Heart left ventricle (tissue), 16 donors: ENCODE measurements around the gene TF. TPM values are rescaled to one million over a fixed set of nuclear protein-coding genes. Genes with fewer than 3 reads are reported as not detected.

Experiments used
- ATAC-seq, 4 donors: fragments of 200-7000 bp; cut with Tn5 transposase; one replicate each; pipeline ENCODE4 v1.9.1; 2020 to 2022; ENCODE audit warnings: moderate library complexity in 4 of 4, mild to moderate bottlenecking in 3 of 4, moderate number of reproducible peaks in 1 of 4
- DNase-seq, 5 donors: peaks; one replicate each; pipeline ENCODE4 v3.0.0-alpha.2; 2020
- H3K27ac ChIP-seq, 12 donors: fragments of 200-600 bp; sonication (generic) in 4 of 12; one replicate each; pipeline versions ENCODE4 v1.5.0 to v1.8.0; 2016 to 2022; ENCODE audit warnings: mild to moderate bottlenecking in 2 of 12
- H3K27me3 ChIP-seq, 9 donors: fragments of 200-600 bp; sonication (generic) in 2 of 9; one replicate each; pipeline versions ENCODE4 v1.5.1 to v1.8.0; 2016 to 2022; ENCODE audit warnings: mild to moderate bottlenecking in 3 of 9
- H3K36me3 ChIP-seq, 9 donors: fragments of 200-600 bp; sonication (generic) in 2 of 9; one replicate each; pipeline versions ENCODE4 v1.5.0 to v1.8.0; 2018 to 2022; ENCODE audit warnings: mild to moderate bottlenecking in 2 of 9
- H3K4me1 ChIP-seq, 12 donors: fragments of 200-600 bp; sonication (generic) in 4 of 12; one replicate each; pipeline versions ENCODE4 v1.5.0 to v1.8.0; 2016 to 2022; ENCODE audit warnings: mild to moderate bottlenecking in 3 of 12
- H3K4me3 ChIP-seq, 12 donors: fragments of 200-600 bp; sonication (generic) in 4 of 12; one replicate each; pipeline versions ENCODE4 v1.5.0 to v1.8.0; 2017 to 2022; ENCODE audit warnings: mild to moderate bottlenecking in 9 of 12, moderate library complexity in 4 of 12
- H3K9me3 ChIP-seq, 12 donors: fragments of 200-600 bp; sonication (generic) in 4 of 12; one replicate each; pipeline versions ENCODE4 v1.5.0 to v1.8.0; 2016 to 2022; ENCODE audit warnings: mild to moderate bottlenecking in 1 of 12
- POLR2A ChIP-seq, 2 donors: fragments of 450-650 bp; IDR thresholded peaks; one replicate each; pipeline ENCODE4 v1.6.1; 2017; ENCODE audit warnings: antibody characterized with exemption in 2 of 2, mild to moderate bottlenecking in 2 of 2, moderate library complexity in 2 of 2
- WGBS, 4 donors: extraction: QIAGEN DNeasy Blood & Tissue Kit in 2 of 4; methylation state at CpG; one replicate each; pipeline versions ENCODE4 v1.1.5 to v1.1.7; 2013 to 2018; 5-methylcytosine and 5-hydroxymethylcytosine counted together
- intact Hi-C, 10 donors: fragments of 100-400 bp; cut with DNase I; formaldehyde crosslinking; loops; one replicate each; pipeline versions ENCODE4 v1.11.1 to v1.14.2; 2022
- polyA plus RNA-seq, 2 donors: library from polyadenylated mRNA; stranded (reverse); fragments of 200-250 nt; gene quantifications; one replicate each; pipeline ENCODE4 v1.2.3, GENCODE V29; 2013
- total RNA-seq, 9 donors: library from RNA; depleted of rRNA in 2 of 9; stranded (reverse); fragments of >200 nt in 2 of 9; fragmentation: NEBNext Ultra II Directional in 3 of 9; extraction: Animal tissue kit (Norgen Biotek cat#: 25700) in 3 of 9; gene quantifications; one replicate each; pipeline versions ENCODE4 v1.1.0 to v1.2.4, GENCODE V29; 2016 to 2023
- TF ChIP-seq, protein P1 (sequence below), 12 donors: fragments of 200-600 bp; sonication (generic) in 4 of 12; IDR thresholded peaks; one replicate each; pipeline versions ENCODE4 v1.5.0 to v1.8.0; 2018 to 2022; ENCODE audit warnings: antibody characterized with exemption in 12 of 12, mild to moderate bottlenecking in 5 of 12
- donor health status: ischemic (EF 13 %, LVEDD 7.1; RV severe dilation, severe dysfunction).
- donor health status: healthy with polysubstance abuse.
- donor health status: DM: no; HTN: yes; CAD: no.
- donor health status: DM: no; HTN: no; CAD: no.
- donor health status: ischemic (EF 25% LVEDD 6.9; RV normal size, moderate dysfunction).
- donor health status: ischemic (EF 25% LVEDD 5.7; RV mildly dilated, moderate dysfunction).
- donor health status: healthy.
- donor health status: DM: yes; HTN: yes; CAD: no.
- donor health status: ischemic (EF 35%, LVEDD 5.7; RV mildly dilated, moderate dysfunction).
- donor health status: nonischemic (EF 11% LVEDD 7.7; RV severe dilation, severe dysfunction).
- donor health status: DM: yes; HTN: yes; CAD: no.
- donor health status: PGD.
- donor health status: ischemic (EF 29% LVEDD 5.4; RV normal size, mild dysfunction).
- donor health status: nonischemic (EF 23%, LVEDD 6.1; RV moderate dilation, normal function).

Gene TF
- total and polyA plus RNA-seq, 11 donors = 0.86 to 76.0 (median 2.4) TPM; not detected in 1

DNA sequence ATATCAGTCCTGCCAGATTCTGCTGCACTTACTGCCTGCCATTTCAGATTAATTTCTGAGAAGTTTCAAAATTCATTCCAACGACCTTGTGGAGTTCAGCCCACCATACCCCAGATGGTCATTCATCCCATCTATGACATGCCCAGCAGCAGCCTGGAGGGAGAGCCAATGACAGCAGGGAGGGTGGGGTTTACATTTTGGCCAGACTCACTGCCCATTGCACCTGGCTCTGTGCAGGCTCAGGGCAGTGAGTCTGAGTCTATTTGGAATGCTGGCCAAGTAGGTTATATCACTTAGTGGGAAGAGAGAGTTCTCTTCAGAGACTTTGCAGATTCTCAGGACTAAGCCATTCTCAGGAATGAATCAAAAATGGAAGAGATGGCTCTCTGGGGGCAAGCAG lies 80.9 kb downstream of the TF start:
- intact Hi-C loops = loop anchor here in 1 of 10 donors (10.0 kb wide), 2 partner anchors 68 to 388 kb away; partner anchors contain the start of gene RAB6B
- no peaks in the 10 kb centered on the region for H3K27me3 ChIP-seq
- H3K4me3 ChIP-seq = no peak overlapping the region
- ATAC-seq = no peak
- no peaks in the 10 kb centered on the region for H3K9me3 ChIP-seq
- 39 to 69% (median 52%) methylated on average over 1 of the region's 1 CpG for WGBS, 4 donors
- peaks cover 0 to 30% (median 15%) of the 10 kb centered on the region in 9 donors for H3K36me3 ChIP-seq
- H3K27ac ChIP-seq = no peak overlapping the region
- H3K4me1 ChIP-seq = peaks cover 0 to 26% (median 9%) of the 10 kb centered on the region in 12 donors
- no peak for TF ChIP-seq POLR2A (IDR thresholded peaks at IDR 0.05)
- TF ChIP-seq, protein P1, sequence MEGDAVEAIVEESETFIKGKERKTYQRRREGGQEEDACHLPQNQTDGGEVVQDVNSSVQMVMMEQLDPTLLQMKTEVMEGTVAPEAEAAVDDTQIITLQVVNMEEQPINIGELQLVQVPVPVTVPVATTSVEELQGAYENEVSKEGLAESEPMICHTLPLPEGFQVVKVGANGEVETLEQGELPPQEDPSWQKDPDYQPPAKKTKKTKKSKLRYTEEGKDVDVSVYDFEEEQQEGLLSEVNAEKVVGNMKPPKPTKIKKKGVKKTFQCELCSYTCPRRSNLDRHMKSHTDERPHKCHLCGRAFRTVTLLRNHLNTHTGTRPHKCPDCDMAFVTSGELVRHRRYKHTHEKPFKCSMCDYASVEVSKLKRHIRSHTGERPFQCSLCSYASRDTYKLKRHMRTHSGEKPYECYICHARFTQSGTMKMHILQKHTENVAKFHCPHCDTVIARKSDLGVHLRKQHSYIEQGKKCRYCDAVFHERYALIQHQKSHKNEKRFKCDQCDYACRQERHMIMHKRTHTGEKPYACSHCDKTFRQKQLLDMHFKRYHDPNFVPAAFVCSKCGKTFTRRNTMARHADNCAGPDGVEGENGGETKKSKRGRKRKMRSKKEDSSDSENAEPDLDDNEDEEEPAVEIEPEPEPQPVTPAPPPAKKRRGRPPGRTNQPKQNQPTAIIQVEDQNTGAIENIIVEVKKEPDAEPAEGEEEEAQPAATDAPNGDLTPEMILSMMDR (IDR thresholded peaks at IDR 0.05) = no peak
- no peak for DNase-seq

DNA sequence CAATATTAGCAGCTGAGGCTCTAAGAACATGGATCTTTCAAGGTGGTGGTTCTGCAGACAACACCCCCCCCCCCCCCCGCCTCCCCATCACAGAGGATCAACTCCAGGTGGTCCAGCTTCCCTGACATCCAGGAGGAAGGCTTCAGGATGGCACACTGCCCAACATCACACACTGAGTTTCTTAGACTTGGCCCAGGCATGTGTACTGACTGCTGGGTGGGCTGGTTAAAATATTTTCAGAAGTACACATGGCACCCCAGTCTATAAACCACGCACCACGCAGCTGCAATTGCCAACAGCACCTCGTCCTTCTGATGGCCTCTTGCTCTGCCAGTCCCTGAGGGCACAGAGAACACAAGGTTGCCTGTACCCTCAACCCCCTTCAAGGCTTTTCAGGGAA lies 81.5 kb downstream of the TF start:
- DNase-seq (no peak), ATAC-seq (no peak)
- WGBS, 4 donors = 91 to 93% (median 92%) methylated on average over 3 to 4 of the region's 4 CpGs
- Histone ChIP-seq H3K27ac (no peak overlapping the region), H3K36me3 (peaks cover 0 to 28% (median 11%) of the 10 kb centered on the region in 9 donors), H3K4me1 (peaks cover 0 to 24% (median 9%) of the 10 kb centered on the region in 12 donors), H3K27me3 (no peaks in the 10 kb centered on the region), H3K9me3 (no peaks in the 10 kb centered on the region), H3K4me3 (no peak overlapping the region)
- intact Hi-C loops = loop anchor here in 2 of 10 donors (2.0 to 10.0 kb wide), 3 partner anchors 67 to 387 kb away; partner anchors contain the start of gene RAB6B (in 2 of the 2)
- no peak for TF ChIP-seq POLR2A (IDR thresholded peaks at IDR 0.05)
- TF ChIP-seq, protein P1 (IDR thresholded peaks at IDR 0.05) = no peak

DNA sequence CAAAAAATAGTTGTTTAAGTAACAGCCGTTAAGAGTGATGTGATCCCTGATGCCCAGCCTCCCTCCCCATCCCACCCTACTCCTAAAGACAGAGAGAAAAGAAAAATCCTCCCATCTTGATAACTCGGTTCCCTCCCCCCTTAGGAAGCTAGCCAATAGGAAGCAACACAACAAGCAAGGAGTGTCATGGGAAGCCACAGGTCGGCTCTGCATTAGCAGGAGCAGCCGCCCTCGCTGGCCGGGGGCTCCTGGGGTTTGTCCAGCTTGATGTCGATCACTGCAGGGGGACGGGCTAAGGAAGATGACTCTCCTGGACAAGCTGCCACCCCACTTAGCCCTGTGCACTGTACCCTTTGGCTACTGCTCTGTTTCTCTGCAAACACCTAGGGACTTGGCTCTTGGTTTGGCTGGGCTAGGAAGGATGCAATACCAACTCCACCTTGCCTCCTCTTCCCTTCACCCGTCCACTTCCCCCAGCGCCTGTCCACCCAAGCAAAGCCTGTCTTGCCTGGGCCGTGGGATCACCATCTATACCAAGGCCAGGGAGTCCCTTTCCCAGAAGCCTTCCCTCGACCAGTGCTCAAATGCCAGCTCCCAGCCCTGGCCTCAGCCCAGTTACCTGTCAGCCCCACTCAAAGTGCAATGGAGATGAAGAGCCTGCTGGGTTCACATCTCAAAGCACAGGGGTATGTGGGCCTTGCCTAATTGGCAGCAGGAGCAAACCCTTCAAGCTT lies 82.5 kb downstream of the TF start:
- DNase-seq = peak in 4 of 5 donors; percentile 34 to 73 (median 58)
- peak; percentile 64 to 82 (median 78) for ATAC-seq
- intact Hi-C loops = loop anchor here in 2 of 10 donors (2.0 to 10.0 kb wide), 3 partner anchors 66 to 386 kb away; partner anchors contain the start of gene RAB6B (in 2 of the 2)
- Histone ChIP-seq H3K27ac (peak overlapping the region in 7 of 12 donors; percentile 13 to 74 (median 53)), H3K4me1 (peaks cover 0 to 24% (median 9%) of the 10 kb centered on the region in 12 donors), H3K36me3 (peaks cover 0 to 25% (median 10%) of the 10 kb centered on the region in 9 donors), H3K9me3 (no peaks in the 10 kb centered on the region), H3K4me3 (no peak overlapping the region), H3K27me3 (no peaks in the 10 kb centered on the region)
- TF ChIP-seq, protein P1 (IDR thresholded peaks at IDR 0.05) = no peak
- no peak for TF ChIP-seq POLR2A (IDR thresholded peaks at IDR 0.05)
- 69 to 86% (median 74%) methylated on average over 12 of the region's 12 CpGs for WGBS, 4 donors

DNA sequence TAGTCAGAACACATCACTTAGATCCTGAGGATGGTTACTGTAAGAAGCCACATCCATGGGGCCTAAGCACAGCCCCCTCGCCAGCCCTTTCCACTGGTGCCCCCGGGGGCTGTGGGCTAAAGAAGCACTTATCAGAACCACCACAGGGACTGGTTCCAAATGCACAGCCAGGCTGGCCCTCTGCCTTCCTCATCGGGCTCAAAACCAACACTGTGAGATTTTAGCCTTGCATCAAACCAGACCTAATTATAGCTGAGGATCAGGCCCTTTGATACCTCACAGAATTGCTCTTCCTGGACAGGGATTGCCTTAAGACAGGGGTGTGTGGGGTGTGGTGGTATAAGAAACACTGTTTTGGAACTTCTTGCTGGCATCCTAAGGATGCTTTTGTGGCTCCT lies 83.1 kb downstream of the TF start:
- Histone ChIP-seq H3K4me3 (no peak overlapping the region), H3K36me3 (peaks cover 0 to 21% (median 10%) of the 10 kb centered on the region in 9 donors), H3K4me1 (peaks cover 0 to 24% (median 9%) of the 10 kb centered on the region in 12 donors), H3K9me3 (no peaks in the 10 kb centered on the region), H3K27me3 (no peaks in the 10 kb centered on the region), H3K27ac (peak overlapping the region in 10 of 12 donors; percentile 4 to 74 (median 47))
- TF ChIP-seq POLR2A (IDR thresholded peaks at IDR 0.05) = no peak
- TF ChIP-seq, protein P1 (IDR thresholded peaks at IDR 0.05) = no peak
- ATAC-seq (peak; percentile 67 to 79 (median 74)), DNase-seq (no peak)
- intact Hi-C loops = loop anchor here in 2 of 10 donors (2.0 to 10.0 kb wide), 3 partner anchors 65 to 385 kb away; partner anchors contain the start of gene RAB6B (in 2 of the 2)
- WGBS, 4 donors = 33 to 50% (median 41%) methylated on average over 2 to 3 of the region's 3 CpGs
